HepG2 (cell line): ENCODE data around the gene NEDD4L. TPM values are rescaled to one million over a fixed set of nuclear protein-coding genes. Genes with fewer than 3 reads are reported as not detected.
A peak's percentile ranks its signal among the peaks of the same experiment; 100 is the strongest.

Source experiments
- ARHGAP35 ChIP-seq: sonication (generic); formaldehyde crosslinking; IDR thresholded peaks from 2 replicates; pipeline ENCODE4 v1.9.0; 2022; ENCODE audit warnings: mild to moderate bottlenecking, inconsistent platforms, moderate library complexity, missing genetic modification reagents, borderline replicate concordance
- ATF4 ChIP-seq, 2 experiments: fragments of 450-650 bp in 1 of 2; sonication (generic) in 1 of 2; formaldehyde crosslinking; IDR thresholded peaks; 2 replicates each; pipeline versions ENCODE4 v1.5.0 to v1.8.0; 2020 to 2022; ENCODE audit warnings: mild to moderate bottlenecking in 1 of 2, missing genetic modification reagents in 1 of 2
- BRCA1 ChIP-seq: sonication (generic); formaldehyde crosslinking; IDR thresholded peaks from 2 replicates; pipeline ENCODE4 v1.4.0; 2020; ENCODE audit warnings: missing genetic modification reagents
- CBX1 ChIP-seq: IDR thresholded peaks from one replicate; pipeline ENCODE4 v1.6.1; 2016; ENCODE audit warnings: antibody characterized with exemption, low read depth
- IRX3 ChIP-seq: sonication (generic); formaldehyde crosslinking; IDR thresholded peaks from 2 replicates; pipeline ENCODE4 v1.8.1; 2023; ENCODE audit warnings: mild to moderate bottlenecking, low read depth, missing genetic modification reagents, borderline replicate concordance
- KDM2A ChIP-seq: sonication (generic); formaldehyde crosslinking; IDR thresholded peaks from 2 replicates; pipeline ENCODE4 v1.4.0; 2020; ENCODE audit warnings: low read depth, missing genetic modification reagents, borderline replicate concordance
- KLF15 ChIP-seq: sonication (generic); formaldehyde crosslinking; IDR thresholded peaks from 2 replicates; pipeline ENCODE4 v1.8.1; 2023; ENCODE audit warnings: borderline replicate concordance, mild to moderate bottlenecking, inconsistent platforms, missing genetic modification reagents, mixed read lengths
- MBNL3 ChIP-seq: fragments of 250-450 bp; sonication (Bioruptor Pico); conservative IDR thresholded peaks from 2 replicates; pipeline ENCODE4 v1.8.0; 2022; ENCODE audit warnings: mild to moderate bottlenecking, inconsistent platforms
- PAF1 ChIP-seq: IDR thresholded peaks from 2 replicates; pipeline ENCODE4 v1.6.1; 2016; ENCODE audit warnings: missing genetic modification reagents, missing compliant biosample characterization
- RAD51 ChIP-seq: fragments of 450-650 bp; IDR thresholded peaks from 2 replicates; pipeline ENCODE4 v1.6.1; 2016; ENCODE audit warnings: borderline replicate concordance
- RELA ChIP-seq: sonication (generic); formaldehyde crosslinking; IDR thresholded peaks from 2 replicates; pipeline ENCODE4 v1.4.0; 2020; ENCODE audit warnings: missing genetic modification reagents
- SATB2 ChIP-seq: sonication (generic); formaldehyde crosslinking; IDR thresholded peaks from 2 replicates; pipeline ENCODE4 v1.5.0; 2020; ENCODE audit warnings: missing genetic modification reagents
- TBP ChIP-seq: sonication (generic); formaldehyde crosslinking; IDR thresholded peaks from 2 replicates; pipeline ENCODE4 v1.5.0; 2020; ENCODE audit warnings: missing genetic modification reagents
- TEAD2 ChIP-seq: sonication (generic); formaldehyde crosslinking; IDR thresholded peaks from 2 replicates; pipeline ENCODE4 v1.9.0; 2021; ENCODE audit warnings: missing genetic modification reagents
- TFAP4 ChIP-seq: sonication (generic); IDR thresholded peaks from 2 replicates; pipeline ENCODE4 v1.6.1; 2016; ENCODE audit warnings: low read depth, borderline replicate concordance
- ZBTB25 ChIP-seq: IDR thresholded peaks from 2 replicates; pipeline ENCODE4 v1.6.1; 2018; ENCODE audit warnings: missing genetic modification reagents
- ZBTB44 ChIP-seq: sonication (generic); formaldehyde crosslinking; IDR thresholded peaks from 2 replicates; pipeline ENCODE4 v1.4.0; 2020; ENCODE audit warnings: missing genetic modification reagents
- ZNF207 ChIP-seq: fragments of 450-650 bp; IDR thresholded peaks from 2 replicates; pipeline ENCODE4 v1.6.1; 2016; ENCODE audit warnings: antibody characterized with exemption, borderline replicate concordance
- ZNF263 ChIP-seq: sonication (generic); formaldehyde crosslinking; IDR thresholded peaks from 2 replicates; pipeline ENCODE4 v1.4.0; 2020; ENCODE audit warnings: missing genetic modification reagents
- ZNF510 ChIP-seq: sonication (generic); formaldehyde crosslinking; IDR thresholded peaks from 2 replicates; pipeline ENCODE4 v1.4.0; 2020; ENCODE audit warnings: low read depth, mild to moderate bottlenecking, missing genetic modification reagents
- ZNF564 ChIP-seq: sonication (generic); formaldehyde crosslinking; IDR thresholded peaks from 2 replicates; pipeline ENCODE4 v1.8.1; 2023; ENCODE audit warnings: mild to moderate bottlenecking, missing genetic modification reagents
- ZSCAN29 ChIP-seq: sonication (generic); formaldehyde crosslinking; conservative IDR thresholded peaks from 2 replicates; pipeline ENCODE4 v1.4.0; 2020; ENCODE audit warnings: mild to moderate bottlenecking, missing genetic modification reagents
- polyA plus RNA-seq, 8 experiments: library from polyadenylated mRNA; depleted of rRNA in 3 of 8; stranded (reverse) in 7 of 8; unstranded in 1 of 8; fragments of >200 nt; fragmentation: Illumina TruSeq in 4 of 8; extraction: Trizol in 4 of 8; gene quantifications; 2 replicates each; pipeline versions ENCODE4 v1.2.1 to v1.2.3, GENCODE V29; 2011 to 2016; ENCODE audit warnings: low read depth in 4 of 8, missing spikeins in 1 of 8, mixed read lengths in 1 of 8; ENCODE audit not compliant: insufficient read depth in 1 of 8
- total RNA-seq, 5 experiments: library from RNA; depleted of rRNA; stranded (reverse); fragments of >200 nt; fragmentation: Illumina TruSeq; extraction: Trizol; gene quantifications; 2 replicates each; pipeline ENCODE4 v1.2.3, GENCODE V29; 2016; ENCODE audit warnings: low read depth in 1 of 5
- TF ChIP-seq, protein P1 (sequence below): sonication (generic); formaldehyde crosslinking; conservative IDR thresholded peaks from 2 replicates; pipeline ENCODE4 v1.4.0; 2020; ENCODE audit warnings: mild to moderate bottlenecking, missing genetic modification reagents, moderate library complexity
- TF ChIP-seq, protein P2 (sequence below): sonication (generic); formaldehyde crosslinking; IDR thresholded peaks from 2 replicates; pipeline ENCODE4 v1.5.0; 2020; ENCODE audit warnings: missing genetic modification reagents, mild to moderate bottlenecking, borderline replicate concordance

NEDD4L gene
- total and polyA plus RNA-seq, 2 of the 13 experiments (the other 11 are each of a cell fraction or from before 2014, with no cell fraction given), result 168 to 390 TPM

DNA sequence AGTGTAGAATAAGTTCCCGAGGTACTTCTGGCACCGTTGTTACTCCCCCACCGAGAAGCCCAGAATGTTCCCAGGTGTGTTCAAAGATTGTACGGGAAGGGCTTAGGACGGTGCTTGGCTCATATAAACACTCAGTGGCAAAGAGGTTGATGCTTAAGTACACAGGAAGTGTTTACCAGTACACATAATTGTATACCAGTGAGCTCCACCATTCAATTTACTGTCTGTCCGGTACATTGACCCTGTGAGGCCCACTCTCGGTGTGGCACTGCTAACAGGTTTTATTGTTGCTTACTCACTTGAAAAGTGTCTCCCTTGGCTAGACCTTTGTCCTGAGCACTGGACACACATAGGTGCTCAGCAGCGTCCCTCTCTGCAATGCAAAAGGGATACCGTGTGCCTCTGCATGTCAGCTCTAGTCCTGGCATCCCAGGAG lies 191.0 kb downstream of the NEDD4L start (continued):
- TF ChIP-seq CBX1 (no peak), TFAP4 (no peak), ZSCAN29 (CRISPR knock-in tag) (no peak), RELA (CRISPR knock-in tag) (no peak), MBNL3 (no peak), RAD51 (no peak), ATF4 (CRISPR knock-in tag; IDR thresholded peaks at IDR 0.05) (no peak), ZNF510 (CRISPR knock-in tag) (no peak), ZNF207 (no peak), ZBTB44 (CRISPR knock-in tag) (no peak), PAF1 (CRISPR knock-in tag) (no peak), ZNF263 (CRISPR knock-in tag) (no peak), BRCA1 (CRISPR knock-in tag) (no peak), TBP (CRISPR knock-in tag) (no peak), KLF15 (CRISPR knock-in tag) (no peak), ARHGAP35 (CRISPR knock-in tag) (no peak), ZBTB25 (CRISPR knock-in tag) (no peak), IRX3 (CRISPR knock-in tag) (no peak), ZNF564 (CRISPR knock-in tag) (no peak), KDM2A (CRISPR knock-in tag) (no peak), SATB2 (CRISPR knock-in tag) (no peak), TEAD2 (no peak)
- TF ChIP-seq, protein P1, sequence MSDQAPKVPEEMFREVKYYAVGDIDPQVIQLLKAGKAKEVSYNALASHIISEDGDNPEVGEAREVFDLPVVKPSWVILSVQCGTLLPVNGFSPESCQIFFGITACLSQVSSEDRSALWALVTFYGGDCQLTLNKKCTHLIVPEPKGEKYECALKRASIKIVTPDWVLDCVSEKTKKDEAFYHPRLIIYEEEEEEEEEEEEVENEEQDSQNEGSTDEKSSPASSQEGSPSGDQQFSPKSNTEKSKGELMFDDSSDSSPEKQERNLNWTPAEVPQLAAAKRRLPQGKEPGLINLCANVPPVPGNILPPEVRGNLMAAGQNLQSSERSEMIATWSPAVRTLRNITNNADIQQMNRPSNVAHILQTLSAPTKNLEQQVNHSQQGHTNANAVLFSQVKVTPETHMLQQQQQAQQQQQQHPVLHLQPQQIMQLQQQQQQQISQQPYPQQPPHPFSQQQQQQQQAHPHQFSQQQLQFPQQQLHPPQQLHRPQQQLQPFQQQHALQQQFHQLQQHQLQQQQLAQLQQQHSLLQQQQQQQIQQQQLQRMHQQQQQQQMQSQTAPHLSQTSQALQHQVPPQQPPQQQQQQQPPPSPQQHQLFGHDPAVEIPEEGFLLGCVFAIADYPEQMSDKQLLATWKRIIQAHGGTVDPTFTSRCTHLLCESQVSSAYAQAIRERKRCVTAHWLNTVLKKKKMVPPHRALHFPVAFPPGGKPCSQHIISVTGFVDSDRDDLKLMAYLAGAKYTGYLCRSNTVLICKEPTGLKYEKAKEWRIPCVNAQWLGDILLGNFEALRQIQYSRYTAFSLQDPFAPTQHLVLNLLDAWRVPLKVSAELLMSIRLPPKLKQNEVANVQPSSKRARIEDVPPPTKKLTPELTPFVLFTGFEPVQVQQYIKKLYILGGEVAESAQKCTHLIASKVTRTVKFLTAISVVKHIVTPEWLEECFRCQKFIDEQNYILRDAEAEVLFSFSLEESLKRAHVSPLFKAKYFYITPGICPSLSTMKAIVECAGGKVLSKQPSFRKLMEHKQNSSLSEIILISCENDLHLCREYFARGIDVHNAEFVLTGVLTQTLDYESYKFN (CRISPR knock-in tag), result peak; percentile 83
- TF ChIP-seq, protein P2, sequence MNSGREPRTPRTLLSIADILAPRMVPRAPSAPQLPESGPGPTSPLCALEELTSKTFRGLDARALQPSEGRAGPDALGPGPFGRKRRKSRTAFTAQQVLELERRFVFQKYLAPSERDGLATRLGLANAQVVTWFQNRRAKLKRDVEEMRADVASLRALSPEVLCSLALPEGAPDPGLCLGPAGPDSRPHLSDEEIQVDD (CRISPR knock-in tag), result no peak
